Panc1 (cell line): ENCODE data around the gene ADARB2. TPM values are rescaled to one million over a fixed set of nuclear protein-coding genes. Genes with fewer than 3 reads are reported as not detected.

ENCODE experiments used
- ATAC-seq: fragments of 200-7000 bp; cut with Tn5 transposase; 2 replicates; pipeline ENCODE4 v1.9.1; 2020; ENCODE audit warnings: mild to moderate bottlenecking, moderate library complexity
- BruUV-seq: library from RNA; stranded (reverse); fragments of 400-500 nt; replicated peaks from 2 replicates; lab custom pipeline; 2021; lab: Mats Ljungman, UMichigan
- CTCF ChIA-PET: fragments of 300-600 bp; sonication (Branson Sonifier 250); formaldehyde crosslinking; loops from one replicate; lab custom pipeline; 2022; ENCODE audit warnings: antibody characterized with exemption; lab: Charles Lee
- POLR2A ChIA-PET: fragments of 300-600 bp; sonication (Branson Sonifier 250); formaldehyde crosslinking; loops from one replicate; lab custom pipeline; 2022; ENCODE audit warnings: antibody characterized with exemption; lab: Charles Lee
- DNase-seq: peaks from one replicate; pipeline ENCODE4 v3.0.0-alpha.2; 2010; ENCODE audit warnings: low read depth, low spot score
- H3K27ac ChIP-seq: 2 replicates; pipeline ENCODE4 v1.5.1; 2011; ENCODE audit warnings: mild to moderate bottlenecking, low read length, inconsistent platforms
- H3K27me3 ChIP-seq: fragments of 200-500 bp; sonication (Bioruptor generic); 2 replicates; pipeline ENCODE4 v1.6.0; 2014; ENCODE audit warnings: low read length, inconsistent platforms; ENCODE audit not compliant: control insufficient read depth, insufficient read depth
- H3K36me3 ChIP-seq: fragments of 200-500 bp; sonication (Bioruptor generic); 2 replicates; pipeline ENCODE4 v1.5.1; 2014; ENCODE audit warnings: inconsistent platforms, mild to moderate bottlenecking, low read length, moderate library complexity; ENCODE audit not compliant: control insufficient read depth, insufficient read depth
- H3K4me1 ChIP-seq: 2 replicates; pipeline ENCODE4 v1.5.1; 2011; ENCODE audit warnings: inconsistent platforms, mild to moderate bottlenecking, low read length, moderate library complexity; ENCODE audit not compliant: control insufficient read depth, insufficient read depth
- H3K4me3 ChIP-seq, 2 experiments: 2 replicates each; pipeline ENCODE4 v1.5.1; 2011 to 2012; ENCODE audit warnings: low read depth in 2 of 2, low read length in 2 of 2, mild to moderate bottlenecking in 2 of 2, inconsistent platforms in 1 of 2, moderate library complexity in 1 of 2
- H3K9me3 ChIP-seq: fragments of 200-500 bp; sonication (Bioruptor generic); 2 replicates; pipeline ENCODE4 v1.5.1; 2014; ENCODE audit warnings: low read depth, mild to moderate bottlenecking, inconsistent platforms, low read length, moderate library complexity; ENCODE audit not compliant: control insufficient read depth, insufficient read depth
- POLR2AphosphoS5 ChIP-seq: IDR thresholded peaks from 2 replicates; pipeline ENCODE4 v1.6.1; 2012; ENCODE audit warnings: mild to moderate bottlenecking, low read depth, low read length, moderate library complexity
- SIN3A ChIP-seq: IDR thresholded peaks from 2 replicates; pipeline ENCODE4 v1.6.1; 2012; ENCODE audit warnings: low read depth, mild to moderate bottlenecking, low read length, moderate library complexity, borderline replicate concordance; ENCODE audit not compliant: insufficient read depth
- TCF7L2 ChIP-seq: IDR thresholded peaks from 2 replicates; pipeline ENCODE4 v1.6.1; 2011; ENCODE audit warnings: mild to moderate bottlenecking, low read depth, low read length, inconsistent platforms
- in situ Hi-C: cut with HindIII; loops from 2 replicates; pipeline ENCODE4 v1.10.0; 2016; ENCODE audit warnings: low sequenced_read_pairs, low pct_unique_long_range_greater_than_20kb
- intact Hi-C: fragments of 100-400 bp; cut with micrococcal nuclease; formaldehyde crosslinking; loops from one replicate; pipeline ENCODE4 v1.10.0; 2022; ENCODE audit not compliant: unreplicated experiment
- total RNA-seq: library from RNA; stranded (reverse); gene quantifications from one replicate; pipeline ENCODE4 v1.2.1, GENCODE V29; 2021; ENCODE audit not compliant: unreplicated experiment
- TF ChIP-seq, protein P1 (sequence below): fragments of 450-650 bp; IDR thresholded peaks from 2 replicates; pipeline ENCODE4 v1.5.1; 2017; ENCODE audit warnings: mild to moderate bottlenecking
- TF ChIP-seq, protein P2 (sequence below), 2 experiments: IDR thresholded peaks; 2 replicates each; pipeline ENCODE4 v1.6.1; 2011 to 2012; ENCODE audit warnings: low read depth in 2 of 2, control low read depth in 1 of 2, low read length in 1 of 2, mild to moderate bottlenecking in 1 of 2, moderate library complexity in 1 of 2; ENCODE audit not compliant: insufficient read depth in 1 of 2

Gene ADARB2
- total RNA-seq, 1 experiment from 2014 or later, result 0.31 TPM

- H3K4me1 ChIP-seq, result no peaks in the 10 kb centered on the region
- ATAC-seq (no peak), DNase-seq (no peak)
- no peaks in the 10 kb centered on the region; the same call in 1 of the 2 replicates for H3K27me3 ChIP-seq
- intact Hi-C loops (no loop called here), in situ Hi-C loops (no loop called here)
- no peaks in the 10 kb centered on the region for H3K36me3 ChIP-seq
- BruUV-seq, result no TSS peak
- H3K9me3 ChIP-seq, result no peaks in the 10 kb centered on the region
- no peak overlapping the region for H3K4me3 ChIP-seq
- ChIA-PET POLR2A (no interaction called here), CTCF (no interaction called here)
- no peak overlapping the region for H3K27ac ChIP-seq
- TF ChIP-seq TCF7L2 (no peak), SIN3A (no peak)
These were observed 189.2 kb downstream of the ADARB2 start for GRCh38 chr10:1548146-1548545.

DNA sequence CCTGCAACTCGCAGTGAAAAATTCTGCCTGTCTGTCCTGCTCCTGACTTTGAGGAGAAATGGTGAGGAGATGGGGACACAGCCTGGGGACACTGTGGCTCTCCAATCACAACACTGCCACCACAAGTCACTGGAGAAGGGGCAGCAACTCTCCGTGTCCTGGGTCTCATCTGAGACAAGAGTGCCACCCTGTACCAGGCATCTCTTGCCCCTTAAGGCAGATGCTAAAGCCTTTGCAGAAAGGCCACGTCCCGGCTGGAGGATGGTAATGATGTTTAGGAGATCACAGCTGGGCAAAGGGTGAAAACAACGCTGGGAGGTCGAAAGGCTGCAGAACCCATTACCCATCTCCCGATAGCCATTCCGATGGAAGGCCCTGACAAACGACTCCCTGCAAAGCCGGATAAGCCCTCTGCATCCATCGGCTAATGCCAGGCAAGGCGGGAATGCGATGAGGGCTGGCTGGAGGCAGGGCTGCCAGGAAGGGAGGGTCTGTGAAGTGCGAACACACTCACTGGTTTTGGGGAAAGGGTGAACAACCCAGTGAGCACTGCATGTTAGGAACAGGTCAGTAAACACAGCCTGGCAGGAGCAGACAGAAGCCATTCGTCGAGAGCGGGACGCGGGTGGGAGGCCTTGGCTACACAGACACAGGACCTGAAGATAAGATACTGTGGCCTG lies 190.8 kb downstream of the ADARB2 start:
- ChIA-PET POLR2A (no interaction called here), CTCF (no interaction called here)
- Histone ChIP-seq H3K36me3 (no peaks in the 10 kb centered on the region), H3K9me3 (no peaks in the 10 kb centered on the region), H3K27ac (no peak overlapping the region), H3K27me3 (no peaks in the 10 kb centered on the region; the same call in 1 of the 2 replicates), H3K4me1 (no peaks in the 10 kb centered on the region), H3K4me3 (no peak overlapping the region)
- in situ Hi-C loops (no loop called here), intact Hi-C loops (no loop called here)
- ATAC-seq (no peak), DNase-seq (no peak)
- BruUV-seq, result no TSS peak
- TF ChIP-seq, protein P1, sequence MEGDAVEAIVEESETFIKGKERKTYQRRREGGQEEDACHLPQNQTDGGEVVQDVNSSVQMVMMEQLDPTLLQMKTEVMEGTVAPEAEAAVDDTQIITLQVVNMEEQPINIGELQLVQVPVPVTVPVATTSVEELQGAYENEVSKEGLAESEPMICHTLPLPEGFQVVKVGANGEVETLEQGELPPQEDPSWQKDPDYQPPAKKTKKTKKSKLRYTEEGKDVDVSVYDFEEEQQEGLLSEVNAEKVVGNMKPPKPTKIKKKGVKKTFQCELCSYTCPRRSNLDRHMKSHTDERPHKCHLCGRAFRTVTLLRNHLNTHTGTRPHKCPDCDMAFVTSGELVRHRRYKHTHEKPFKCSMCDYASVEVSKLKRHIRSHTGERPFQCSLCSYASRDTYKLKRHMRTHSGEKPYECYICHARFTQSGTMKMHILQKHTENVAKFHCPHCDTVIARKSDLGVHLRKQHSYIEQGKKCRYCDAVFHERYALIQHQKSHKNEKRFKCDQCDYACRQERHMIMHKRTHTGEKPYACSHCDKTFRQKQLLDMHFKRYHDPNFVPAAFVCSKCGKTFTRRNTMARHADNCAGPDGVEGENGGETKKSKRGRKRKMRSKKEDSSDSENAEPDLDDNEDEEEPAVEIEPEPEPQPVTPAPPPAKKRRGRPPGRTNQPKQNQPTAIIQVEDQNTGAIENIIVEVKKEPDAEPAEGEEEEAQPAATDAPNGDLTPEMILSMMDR, result no peak
- TF ChIP-seq POLR2AphosphoS5 (no peak), SIN3A (no peak), TCF7L2 (no peak)
- TF ChIP-seq, protein P2, sequence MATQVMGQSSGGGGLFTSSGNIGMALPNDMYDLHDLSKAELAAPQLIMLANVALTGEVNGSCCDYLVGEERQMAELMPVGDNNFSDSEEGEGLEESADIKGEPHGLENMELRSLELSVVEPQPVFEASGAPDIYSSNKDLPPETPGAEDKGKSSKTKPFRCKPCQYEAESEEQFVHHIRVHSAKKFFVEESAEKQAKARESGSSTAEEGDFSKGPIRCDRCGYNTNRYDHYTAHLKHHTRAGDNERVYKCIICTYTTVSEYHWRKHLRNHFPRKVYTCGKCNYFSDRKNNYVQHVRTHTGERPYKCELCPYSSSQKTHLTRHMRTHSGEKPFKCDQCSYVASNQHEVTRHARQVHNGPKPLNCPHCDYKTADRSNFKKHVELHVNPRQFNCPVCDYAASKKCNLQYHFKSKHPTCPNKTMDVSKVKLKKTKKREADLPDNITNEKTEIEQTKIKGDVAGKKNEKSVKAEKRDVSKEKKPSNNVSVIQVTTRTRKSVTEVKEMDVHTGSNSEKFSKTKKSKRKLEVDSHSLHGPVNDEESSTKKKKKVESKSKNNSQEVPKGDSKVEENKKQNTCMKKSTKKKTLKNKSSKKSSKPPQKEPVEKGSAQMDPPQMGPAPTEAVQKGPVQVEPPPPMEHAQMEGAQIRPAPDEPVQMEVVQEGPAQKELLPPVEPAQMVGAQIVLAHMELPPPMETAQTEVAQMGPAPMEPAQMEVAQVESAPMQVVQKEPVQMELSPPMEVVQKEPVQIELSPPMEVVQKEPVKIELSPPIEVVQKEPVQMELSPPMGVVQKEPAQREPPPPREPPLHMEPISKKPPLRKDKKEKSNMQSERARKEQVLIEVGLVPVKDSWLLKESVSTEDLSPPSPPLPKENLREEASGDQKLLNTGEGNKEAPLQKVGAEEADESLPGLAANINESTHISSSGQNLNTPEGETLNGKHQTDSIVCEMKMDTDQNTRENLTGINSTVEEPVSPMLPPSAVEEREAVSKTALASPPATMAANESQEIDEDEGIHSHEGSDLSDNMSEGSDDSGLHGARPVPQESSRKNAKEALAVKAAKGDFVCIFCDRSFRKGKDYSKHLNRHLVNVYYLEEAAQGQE (IDR thresholded peaks at IDR 0.05; ENCODE audit: insufficient read depth in 1 of 2, low read depth in 2 of 2, low read length in 1 of 2), result no peak

DNA sequence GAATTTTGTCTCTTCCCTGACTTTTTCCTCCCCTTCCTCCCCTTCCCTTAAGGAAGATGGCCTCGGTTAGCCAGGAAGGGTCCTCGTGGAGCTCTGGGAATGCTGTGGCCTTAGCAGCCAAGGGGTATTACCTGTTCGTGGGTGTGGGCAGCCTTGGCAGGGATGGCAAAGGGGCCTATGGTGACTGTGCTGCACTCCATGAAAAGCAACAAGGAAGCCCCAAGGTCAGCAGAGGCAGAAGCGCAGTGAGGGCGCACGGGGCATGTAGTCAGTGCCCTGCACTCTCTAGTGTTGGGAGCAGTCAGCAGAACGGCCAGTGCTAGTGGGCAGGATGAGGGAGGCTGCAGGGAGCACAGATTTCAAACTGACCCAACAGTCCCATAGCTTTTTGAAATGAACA lies 191.8 kb downstream of the ADARB2 start:
- H3K4me3 ChIP-seq, result no peak overlapping the region
- no peaks in the 10 kb centered on the region for H3K9me3 ChIP-seq
- no TSS peak for BruUV-seq
- no peaks in the 10 kb centered on the region for H3K36me3 ChIP-seq
- H3K4me1 ChIP-seq, result no peaks in the 10 kb centered on the region
- H3K27ac ChIP-seq, result no peak overlapping the region
- ChIA-PET POLR2A (no interaction called here), CTCF (interaction anchor here (0.7 kb wide), 1 partner anchor 216 kb away, joined by 4 read pairs; no protein-coding TSS in a partner anchor)
- TF ChIP-seq, protein P1, result no peak
- TF ChIP-seq TCF7L2 (no peak), POLR2AphosphoS5 (no peak), SIN3A (no peak)
- TF ChIP-seq, protein P2 (IDR thresholded peaks at IDR 0.05; ENCODE audit: insufficient read depth in 1 of 2, low read depth in 2 of 2, low read length in 1 of 2), result no peak
- ATAC-seq (no peak), DNase-seq (no peak)
- H3K27me3 ChIP-seq, result no peaks in the 10 kb centered on the region; the same call in 1 of the 2 replicates
- in situ Hi-C loops, result no loop called here
- intact Hi-C loops, result no loop called here
